Globus pallidus (tissue), 1 donor: ENCODE results near the gene MEIS2.
A peak's percentile ranks its signal among the peaks of the same experiment; 100 is the strongest.

Source experiments
- DNase-seq: peaks from one replicate; pipeline ENCODE4 v3.0.0-alpha.2; 2015; ENCODE audit warnings: low spot score

Gene MEIS2

GRCh38 chr15:37041042-37041441, 59.3 kb downstream of the MEIS2 start:
- no peak for DNase-seq

- no peak for DNase-seq
Observed at GRCh38 chr15:37040072-37040742, 60.1 kb downstream of the MEIS2 start.

- DNase-seq = no peak
Observed at GRCh38 chr15:37038716-37039106, 61.6 kb downstream of the MEIS2 start.

GRCh38 chr15:37037850-37038715, 62.3 kb downstream of the MEIS2 start:
- DNase-seq = no peak

GRCh38 chr15:37037071-37037655, 63.2 kb downstream of the MEIS2 start:
- no peak for DNase-seq

GRCh38 chr15:37034835-37035748, 65.3 kb downstream of the MEIS2 start:
- no peak for DNase-seq

- DNase-seq = no peak
Observed at GRCh38 chr15:37034392-37034791, 66.0 kb downstream of the MEIS2 start.

- DNase-seq = no peak
Observed at GRCh38 chr15:37032091-37032775, 68.1 kb downstream of the MEIS2 start.

GRCh38 chr15:37031198-37031597, 69.2 kb downstream of the MEIS2 start:
- no peak for DNase-seq

GRCh38 chr15:37028625-37029296, 71.6 kb downstream of the MEIS2 start:
- no peak for DNase-seq

- DNase-seq = no peak
Observed at GRCh38 chr15:37020852-37021251, 79.5 kb downstream of the MEIS2 start.

GRCh38 chr15:37019479-37020433, 80.6 kb downstream of the MEIS2 start:
- DNase-seq = no peak

- DNase-seq = no peak
Observed at GRCh38 chr15:37017031-37017625, 83.2 kb downstream of the MEIS2 start.

- DNase-seq = peak; percentile 38
Observed at GRCh38 chr15:37016231-37016630, 84.1 kb downstream of the MEIS2 start.

GRCh38 chr15:37015451-37015850, 84.9 kb downstream of the MEIS2 start:
- no peak for DNase-seq

- DNase-seq = no peak
Observed at GRCh38 chr15:37015035-37015434, 85.3 kb downstream of the MEIS2 start.

- no peak for DNase-seq
Observed at GRCh38 chr15:37014566-37014965, 85.8 kb downstream of the MEIS2 start.

GRCh38 chr15:37014137-37014536, 86.2 kb downstream of the MEIS2 start:
- no peak for DNase-seq

- DNase-seq = no peak
Observed at GRCh38 chr15:37010595-37010994, 89.8 kb downstream of the MEIS2 start.
